Neural progenitor cell (in vitro differentiated cells): ENCODE results near the gene PSME2. TPM values are rescaled to one million over a fixed set of nuclear protein-coding genes. Genes with fewer than 3 reads are reported as not detected.

Experiments
- DNase-seq: peaks from one replicate; pipeline ENCODE4 v3.0.0-alpha.2; 2016; ENCODE audit warnings: low spot score
- H2AFZ ChIP-seq: fragments of 200-600 bp; sonication (generic); replicated peaks from 2 replicates; pipeline ENCODE4 v1.6.1; 2016; ENCODE audit warnings: antibody characterized with exemption
- H3F3A ChIP-seq: fragments of 200-600 bp; sonication (generic); 2 replicates; pipeline ENCODE4 v1.6.1; 2016; ENCODE audit warnings: antibody characterized with exemption, low read depth
- H3K27ac ChIP-seq: fragments of 200-600 bp; sonication (generic); 2 replicates; pipeline ENCODE4 v1.5.1; 2016; ENCODE audit warnings: mild to moderate bottlenecking
- H3K27me3 ChIP-seq: fragments of 200-600 bp; sonication (generic); 2 replicates; pipeline ENCODE4 v1.6.1; 2016; ENCODE audit warnings: mild to moderate bottlenecking, moderate library complexity
- H3K36me3 ChIP-seq: fragments of 200-600 bp; sonication (generic); 2 replicates; pipeline ENCODE4 v1.5.1; 2016
- H3K4me1 ChIP-seq: fragments of 200-600 bp; sonication (generic); 2 replicates; pipeline ENCODE4 v1.6.1; 2016; ENCODE audit warnings: mixed run types
- H3K4me2 ChIP-seq: fragments of 200-600 bp; sonication (generic); 2 replicates; pipeline ENCODE4 v1.6.1; 2016
- H3K4me3 ChIP-seq: fragments of 200-600 bp; sonication (generic); 2 replicates; pipeline ENCODE4 v1.5.1; 2016
- H3K79me2 ChIP-seq: fragments of 200-600 bp; sonication (generic); 2 replicates; pipeline ENCODE4 v1.6.1; 2016; ENCODE audit warnings: low read depth
- H3K9ac ChIP-seq: fragments of 200-600 bp; sonication (generic); 2 replicates; pipeline ENCODE4 v1.6.1; 2016
- H3K9me3 ChIP-seq: fragments of 200-600 bp; sonication (generic); 2 replicates; pipeline ENCODE4 v1.5.1; 2016; ENCODE audit warnings: low read depth
- H4K20me1 ChIP-seq: fragments of 200-600 bp; sonication (generic); 2 replicates; pipeline ENCODE4 v1.6.1; 2016; ENCODE audit warnings: low read depth
- H3K27ac Mint-ChIP-seq: 3 replicates; pipeline ENCODE4 v1.8.0; 2021; ENCODE audit warnings: mixed read lengths
- H3K27me3 Mint-ChIP-seq: 2 replicates; pipeline ENCODE4 v1.8.0; 2022; ENCODE audit warnings: low read depth, mild to moderate bottlenecking, inconsistent platforms, moderate library complexity, mixed read lengths; ENCODE audit not compliant: insufficient read depth
- H3K36me3 Mint-ChIP-seq: 3 replicates; pipeline ENCODE4 v1.8.0; 2021; ENCODE audit warnings: mixed read lengths
- H3K4me1 Mint-ChIP-seq: 3 replicates; pipeline ENCODE4 v1.8.0; 2021; ENCODE audit warnings: mixed read lengths
- H3K4me3 Mint-ChIP-seq: 3 replicates; pipeline ENCODE4 v1.8.0; 2021; ENCODE audit warnings: mild to moderate bottlenecking, moderate library complexity, mixed read lengths
- H3K9me3 Mint-ChIP-seq: 3 replicates; pipeline ENCODE4 v1.8.0; 2020; ENCODE audit warnings: mixed read lengths
- EZH2 ChIP-seq: fragments of 200-600 bp; sonication (generic); IDR thresholded peaks from 2 replicates; pipeline ENCODE4 v1.6.1; 2017; ENCODE audit warnings: antibody characterized with exemption, mild to moderate bottlenecking, moderate library complexity
- EZH2phosphoT487 ChIP-seq: fragments of 200-600 bp; sonication (generic); IDR thresholded peaks from 2 replicates; pipeline ENCODE4 v1.6.1; 2017; ENCODE audit warnings: antibody characterized with exemption
- total RNA-seq: library from RNA; depleted of rRNA; stranded (reverse); fragments of >200 nt; gene quantifications from 2 replicates; pipeline ENCODE4 v1.2.3, GENCODE V29; 2015; ENCODE audit warnings: low replicate concordance
- TF ChIP-seq, protein P1 (sequence below): fragments of 200-600 bp; sonication (generic); IDR thresholded peaks from 2 replicates; pipeline ENCODE4 v1.5.1; 2017; ENCODE audit warnings: antibody characterized with exemption, mild to moderate bottlenecking

The PSME2 gene, protein sequence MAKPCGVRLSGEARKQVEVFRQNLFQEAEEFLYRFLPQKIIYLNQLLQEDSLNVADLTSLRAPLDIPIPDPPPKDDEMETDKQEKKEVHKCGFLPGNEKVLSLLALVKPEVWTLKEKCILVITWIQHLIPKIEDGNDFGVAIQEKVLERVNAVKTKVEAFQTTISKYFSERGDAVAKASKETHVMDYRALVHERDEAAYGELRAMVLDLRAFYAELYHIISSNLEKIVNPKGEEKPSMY
- total RNA-seq: 43.5 and 53.5 TPM in 2 replicates

DNA sequence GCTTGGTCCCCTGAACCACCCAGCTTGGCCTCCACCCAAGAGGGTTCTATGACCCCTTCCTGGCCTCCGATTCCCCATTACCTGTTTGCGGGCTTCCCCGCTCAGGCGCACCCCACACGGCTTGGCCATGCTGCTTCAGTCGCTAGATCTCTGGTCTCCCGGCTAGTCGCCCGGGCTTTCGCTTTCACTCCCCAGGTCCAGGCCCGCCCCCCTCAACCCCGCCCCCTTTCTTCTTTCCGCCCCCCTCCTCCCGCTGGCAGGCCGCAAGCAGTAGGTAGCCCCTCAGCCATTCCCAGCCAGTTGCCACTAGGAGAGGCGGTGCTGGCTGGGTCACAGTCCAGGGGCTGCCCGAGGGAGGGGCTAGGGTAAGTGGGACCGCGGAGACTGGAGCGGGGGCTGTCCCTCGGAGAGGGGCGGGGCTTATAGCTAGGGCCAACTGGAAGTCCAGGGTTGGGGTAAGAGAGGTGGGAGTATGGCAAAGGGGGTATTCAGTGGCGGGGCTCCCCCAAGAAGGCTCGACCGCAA lies at the start of gene PSME2:
Gene PSME2, minus strand, starts transcription at position 158 of the 525 bp plus-strand sequence. Its CDS starts 29 bp downstream, at position 129.
- Histone ChIP-seq H3K4me1 (peaks cover 10% of the 10 kb centered on the region), H4K20me1 (peaks cover 15% of the 10 kb centered on the region), H3K36me3 (no peaks in the 10 kb centered on the region), H3K4me2 (peak within 1 kb of the TSS; percentile 100), H3F3A (peaks cover 16% of the 10 kb centered on the region), H3K4me3 (peak within 1 kb of the TSS; percentile 90), H3K27me3 (no peaks in the 10 kb centered on the region), H3K9ac (peak within 1 kb of the TSS; percentile 88), H3K27ac (peak within 1 kb of the TSS; percentile 61), H3K79me2 (peaks cover 33% of the 10 kb centered on the region), H3K9me3 (no peaks in the 10 kb centered on the region), H2AFZ (peak within 1 kb of the TSS; percentile 81)
- Mint-ChIP-seq H3K9me3 (no peaks in the 10 kb centered on the region), H3K27me3 (peaks cover 5% of the 10 kb centered on the region), H3K27ac (peak within 1 kb of the TSS; percentile 91), H3K36me3 (peaks cover 7% of the 10 kb centered on the region), H3K4me3 (peak within 1 kb of the TSS; percentile 99), H3K4me1 (peaks cover 28% of the 10 kb centered on the region)
- TF ChIP-seq EZH2: no peak
- TF ChIP-seq EZH2phosphoT487: no peak
- TF ChIP-seq, protein P1, sequence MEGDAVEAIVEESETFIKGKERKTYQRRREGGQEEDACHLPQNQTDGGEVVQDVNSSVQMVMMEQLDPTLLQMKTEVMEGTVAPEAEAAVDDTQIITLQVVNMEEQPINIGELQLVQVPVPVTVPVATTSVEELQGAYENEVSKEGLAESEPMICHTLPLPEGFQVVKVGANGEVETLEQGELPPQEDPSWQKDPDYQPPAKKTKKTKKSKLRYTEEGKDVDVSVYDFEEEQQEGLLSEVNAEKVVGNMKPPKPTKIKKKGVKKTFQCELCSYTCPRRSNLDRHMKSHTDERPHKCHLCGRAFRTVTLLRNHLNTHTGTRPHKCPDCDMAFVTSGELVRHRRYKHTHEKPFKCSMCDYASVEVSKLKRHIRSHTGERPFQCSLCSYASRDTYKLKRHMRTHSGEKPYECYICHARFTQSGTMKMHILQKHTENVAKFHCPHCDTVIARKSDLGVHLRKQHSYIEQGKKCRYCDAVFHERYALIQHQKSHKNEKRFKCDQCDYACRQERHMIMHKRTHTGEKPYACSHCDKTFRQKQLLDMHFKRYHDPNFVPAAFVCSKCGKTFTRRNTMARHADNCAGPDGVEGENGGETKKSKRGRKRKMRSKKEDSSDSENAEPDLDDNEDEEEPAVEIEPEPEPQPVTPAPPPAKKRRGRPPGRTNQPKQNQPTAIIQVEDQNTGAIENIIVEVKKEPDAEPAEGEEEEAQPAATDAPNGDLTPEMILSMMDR: no peak
- DNase-seq: peak; percentile 99

DNA sequence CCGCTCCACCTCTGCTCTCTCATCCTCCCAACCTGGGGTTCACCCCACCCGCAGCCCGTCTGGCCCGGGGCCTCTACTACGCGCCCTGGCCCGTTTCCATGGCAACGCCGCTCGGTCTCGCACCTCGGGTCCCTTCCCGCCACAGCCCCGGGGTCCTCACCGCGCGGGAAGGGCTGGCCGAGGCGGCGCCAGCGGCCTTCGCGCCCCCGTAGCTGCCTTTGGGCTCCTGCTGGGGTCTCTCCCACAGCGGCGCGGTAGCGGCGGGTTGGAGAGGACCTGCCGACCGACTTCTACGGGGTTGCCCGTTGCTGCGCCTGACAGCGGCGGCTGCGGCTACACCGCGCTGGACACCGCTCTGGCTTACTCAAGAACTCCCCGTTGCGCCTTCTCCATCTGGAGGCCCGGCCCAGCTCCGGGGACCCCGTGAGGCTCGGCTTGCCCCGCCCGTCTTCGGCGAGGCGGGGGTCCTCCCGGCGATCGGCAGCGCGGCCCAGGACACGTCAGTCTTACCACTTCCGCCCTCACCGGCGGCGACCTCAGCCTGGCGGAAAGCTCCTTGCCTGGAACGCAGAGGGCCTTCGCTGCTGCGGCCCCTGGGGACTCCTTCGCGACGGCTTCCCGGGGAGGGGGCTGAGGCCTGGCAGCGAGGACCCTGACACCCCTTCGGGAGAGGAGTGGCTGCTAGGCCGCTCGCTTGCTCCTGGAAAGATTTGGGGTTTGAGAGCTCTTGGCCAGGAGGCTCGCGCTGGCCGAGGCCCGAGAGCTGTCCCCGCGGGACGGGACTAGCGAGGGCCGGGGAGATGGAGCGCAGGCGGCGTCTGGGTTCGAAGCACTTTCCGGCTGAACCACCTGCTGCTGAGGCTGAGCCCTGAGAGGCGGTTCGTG lies 49.0 kb upstream of the PSME2 start, which contains the start of gene TM9SF1:
Gene TM9SF1, minus strand, starts transcription at position 256 of the 885 bp plus-strand sequence. CDS start 422 bp downstream, outside the sequence.
- Histone ChIP-seq H3F3A (peaks cover 27% of the 10 kb centered on the region), H3K9me3 (no peaks in the 10 kb centered on the region), H3K79me2 (peaks cover 14% of the 10 kb centered on the region), H3K27ac (peak within 1 kb of the TSS; percentile 90), H3K4me3 (peak within 1 kb of the TSS; percentile 81), H3K27me3 (no peaks in the 10 kb centered on the region), H3K9ac (peak within 1 kb of the TSS; percentile 70), H3K36me3 (no peaks in the 10 kb centered on the region), H4K20me1 (no peaks in the 10 kb centered on the region), H3K4me2 (peak within 1 kb of the TSS; percentile 92), H3K4me1 (peaks cover 6% of the 10 kb centered on the region), H2AFZ (peak within 1 kb of the TSS; percentile 87)
- peak; percentile 92 for DNase-seq
- Mint-ChIP-seq H3K36me3 (peaks cover 22% of the 10 kb centered on the region), H3K4me1 (peaks cover 21% of the 10 kb centered on the region), H3K9me3 (no peaks in the 10 kb centered on the region), H3K4me3 (peak within 1 kb of the TSS; percentile 98), H3K27ac (peak within 1 kb of the TSS; percentile 99), H3K27me3 (peaks cover 8% of the 10 kb centered on the region)
- TF ChIP-seq EZH2 (no peak), EZH2phosphoT487 (no peak)
- TF ChIP-seq, protein P1: no peak

DNA sequence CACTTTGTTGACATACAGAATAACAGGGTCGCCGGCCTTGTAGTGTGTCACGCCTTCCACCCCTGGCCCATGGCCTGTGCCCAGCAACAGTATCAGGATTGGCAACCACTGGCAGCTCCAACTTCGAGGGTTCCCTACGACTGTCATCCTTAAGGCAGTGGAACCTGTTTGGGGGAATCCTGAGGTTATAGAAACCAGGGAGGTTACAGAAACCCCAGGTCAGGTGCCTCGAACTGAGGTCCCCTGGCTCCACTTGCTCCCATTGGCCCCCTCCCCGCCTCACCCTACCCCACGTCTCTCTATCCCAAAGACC lies 48.4 kb upstream of the PSME2 start:
- H3K4me1 Mint-ChIP-seq: peaks cover 24% of the 10 kb centered on the region
- Histone ChIP-seq H3K79me2 (peaks cover 14% of the 10 kb centered on the region), H3K36me3 (no peaks in the 10 kb centered on the region), H4K20me1 (no peaks in the 10 kb centered on the region), H3K9ac (no peak overlapping the region), H3K27me3 (no peaks in the 10 kb centered on the region), H2AFZ (peak overlapping the region; percentile 87), H3K4me2 (peak overlapping the region; percentile 92), H3K4me3 (peak overlapping the region; percentile 81), H3K9me3 (no peaks in the 10 kb centered on the region), H3F3A (peaks cover 27% of the 10 kb centered on the region), H3K27ac (no peak overlapping the region), H3K4me1 (peaks cover 6% of the 10 kb centered on the region)
- peaks cover 24% of the 10 kb centered on the region for H3K36me3 Mint-ChIP-seq
- peaks cover 8% of the 10 kb centered on the region for H3K27me3 Mint-ChIP-seq
- DNase-seq: no peak
- H3K4me3 Mint-ChIP-seq: peak overlapping the region; percentile 98
- TF ChIP-seq EZH2 (no peak), EZH2phosphoT487 (no peak)
- TF ChIP-seq, protein P1: no peak
- H3K27ac Mint-ChIP-seq: peak overlapping the region; percentile 60
- no peaks in the 10 kb centered on the region for H3K9me3 Mint-ChIP-seq
